Measurements from ENCODE around the gene ZFPM1.

ZFPM1 gene

DNA sequence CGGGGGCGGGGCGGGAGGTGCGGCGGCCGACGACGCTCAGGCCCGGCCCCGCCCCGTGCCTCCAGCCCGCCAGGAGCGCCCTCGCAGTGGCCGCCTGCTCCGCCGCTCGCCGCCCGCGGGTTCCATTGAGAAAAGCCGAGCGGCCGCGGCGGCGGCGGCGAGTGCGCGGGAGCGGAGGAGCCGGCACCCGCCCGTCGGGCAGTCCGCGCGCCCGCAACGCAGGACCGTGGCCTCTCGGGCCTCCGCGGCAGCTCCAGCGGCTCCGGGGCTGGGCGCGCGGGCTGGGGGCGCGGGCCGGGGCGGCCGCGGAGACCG lies at the start of gene ZFPM1:
ZFPM1 (plus strand) TSS at position 64 of the 315 bp plus-strand sequence. CDS start 359 bp downstream, outside the sequence.
- no peak for DNase-seq (ENCODE audit: low spot score)
- TF ChIP-seq CTCF (IDR thresholded peaks at IDR 0.05; ENCODE audit: extremely low read depth, missing control alignments) = no peak

DNA sequence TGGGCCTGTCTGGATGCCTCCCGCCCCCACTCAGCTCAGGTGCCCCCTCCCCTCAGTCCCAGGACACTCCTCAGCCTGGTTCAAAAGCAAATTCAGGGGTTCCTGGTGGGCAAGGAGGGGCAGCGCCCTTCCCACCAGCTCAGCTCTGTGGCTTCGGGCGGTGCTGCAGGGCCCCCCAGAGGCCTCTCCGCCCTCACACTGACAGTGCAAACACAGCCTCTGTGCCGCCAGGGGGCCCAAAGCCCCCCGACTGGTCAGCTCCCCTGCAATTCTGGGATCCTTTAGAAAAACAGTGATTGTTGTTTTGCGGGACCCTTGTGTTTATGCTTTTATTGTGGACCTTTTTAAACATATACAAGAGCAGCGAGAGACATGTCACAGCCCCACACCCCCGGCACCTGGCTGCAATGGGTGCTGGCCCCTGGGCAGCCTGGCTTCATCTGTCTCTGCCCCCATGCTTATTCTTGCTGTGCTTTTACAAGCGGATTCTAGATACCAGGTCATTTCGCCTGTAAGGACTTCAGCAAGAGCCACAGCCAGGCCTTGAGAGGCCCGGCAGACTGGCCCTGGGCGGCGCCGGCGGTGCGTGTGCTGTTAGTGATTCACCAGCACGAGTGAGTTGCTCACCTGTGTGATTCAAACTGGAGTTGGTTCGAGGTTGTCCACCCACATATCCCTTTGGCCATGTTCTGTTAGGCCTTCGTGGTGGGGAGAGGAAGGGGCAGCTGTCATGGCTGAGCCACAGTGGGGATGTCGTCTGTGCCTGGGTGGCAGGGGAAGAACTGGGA lies 49.1 kb upstream of the ZFPM1 start:
- TF ChIP-seq CTCF (IDR thresholded peaks at IDR 0.05; ENCODE audit: extremely low read depth, missing control alignments) = no peak
- no peak for DNase-seq (ENCODE audit: low spot score)

GRCh38 chr16:88404769-88405168 lies 48.3 kb upstream of the ZFPM1 start:
- no peak for TF ChIP-seq CTCF (IDR thresholded peaks at IDR 0.05; ENCODE audit: extremely low read depth, missing control alignments)
- no peak for DNase-seq (ENCODE audit: low spot score)

DNA sequence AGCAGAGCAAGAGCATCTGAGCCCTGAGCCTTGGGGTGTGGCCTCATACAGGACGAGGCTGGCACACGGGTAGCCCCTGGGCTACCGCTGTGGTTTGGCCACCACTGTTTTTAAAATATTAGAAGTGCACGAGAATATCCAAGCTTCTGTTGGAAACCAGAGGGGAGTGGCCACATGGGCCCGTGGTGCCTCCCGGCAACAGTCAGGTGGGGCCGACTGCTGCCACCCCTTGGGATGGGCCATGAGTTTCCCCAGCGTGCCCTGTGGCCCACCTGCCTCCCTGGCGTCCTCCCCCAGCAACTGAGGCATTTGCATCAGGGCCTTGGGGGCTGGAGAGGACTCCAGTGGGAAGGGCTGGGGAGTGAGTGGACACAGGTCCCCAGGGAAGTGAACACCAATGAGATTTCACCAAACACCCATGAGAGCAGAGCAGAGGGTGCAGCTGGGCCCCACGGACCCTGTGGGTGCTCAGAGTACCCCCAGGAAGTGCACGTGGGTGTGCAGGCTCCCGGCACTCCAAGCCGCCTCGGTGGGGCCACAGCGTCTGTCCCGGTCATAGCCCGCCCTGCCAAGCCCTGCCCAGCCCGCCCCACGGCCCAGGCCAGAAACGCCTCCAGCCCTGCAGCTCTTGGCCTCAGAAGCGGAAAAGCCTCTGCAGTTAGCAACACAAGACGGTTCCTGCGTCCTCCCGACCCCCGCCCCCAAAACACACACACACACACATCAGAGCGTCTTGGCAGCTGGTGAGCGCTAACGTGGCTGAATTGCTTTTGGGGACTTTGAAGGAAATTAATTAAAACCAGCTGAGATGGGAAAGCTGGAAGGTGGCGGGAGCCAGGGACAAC lies 47.6 kb upstream of the ZFPM1 start:
- DNase-seq (ENCODE audit: low spot score) = no peak
- TF ChIP-seq CTCF (IDR thresholded peaks at IDR 0.05; ENCODE audit: extremely low read depth, missing control alignments) = no peak

DNA sequence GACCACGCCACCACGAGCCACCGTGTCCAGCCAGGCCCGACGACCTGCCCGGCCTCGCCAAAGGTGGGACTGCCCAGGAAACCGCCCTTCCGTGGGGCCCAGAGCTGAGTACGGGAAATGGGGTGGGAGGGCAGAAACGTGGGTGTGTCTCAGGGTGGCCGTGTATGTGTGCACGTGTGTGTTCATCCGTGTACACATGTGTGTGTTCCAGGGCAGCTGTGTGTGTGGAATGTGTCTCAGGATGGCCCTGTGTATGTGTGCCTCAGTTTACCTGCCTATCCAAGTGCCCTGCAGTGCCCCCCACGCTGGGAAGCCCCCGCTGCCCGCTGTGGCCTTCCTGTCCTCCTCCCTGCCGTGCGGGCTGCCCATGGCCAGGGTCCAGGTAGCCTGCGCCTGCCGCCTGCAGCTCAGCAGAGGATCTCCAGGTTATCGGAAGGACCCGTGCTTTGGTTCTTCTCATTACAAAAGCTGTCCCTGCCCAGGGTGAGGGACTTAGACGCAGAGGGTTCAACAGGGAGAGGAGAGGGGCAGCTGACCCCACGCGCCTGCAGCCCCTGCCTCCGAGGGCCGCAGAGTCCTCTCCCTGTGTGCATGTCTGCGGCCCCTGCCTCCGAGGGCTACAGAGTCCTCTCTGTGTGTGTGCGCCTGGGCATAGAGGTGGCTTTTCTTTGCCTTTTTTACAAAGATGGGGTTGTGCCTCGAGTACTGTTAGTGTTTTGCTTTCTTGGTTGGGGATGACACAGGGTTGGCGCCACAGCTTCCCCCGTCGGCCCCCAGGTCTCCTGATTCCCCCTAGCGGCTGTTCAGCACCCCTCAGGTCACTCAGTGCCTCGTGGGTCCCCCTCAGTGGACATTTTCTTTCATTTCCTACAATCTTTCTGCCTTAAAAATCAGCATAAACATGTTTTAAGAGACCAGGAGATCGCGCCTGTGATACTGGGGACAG lies 46.7 kb upstream of the ZFPM1 start:
- DNase-seq (ENCODE audit: low spot score) = no peak
- TF ChIP-seq CTCF (IDR thresholded peaks at IDR 0.05; ENCODE audit: extremely low read depth, missing control alignments) = no peak

GRCh38 chr16:88407042-88407420 lies 46.0 kb upstream of the ZFPM1 start:
- DNase-seq (ENCODE audit: low spot score) = no peak
- no peak for TF ChIP-seq CTCF (IDR thresholded peaks at IDR 0.05; ENCODE audit: extremely low read depth, missing control alignments)
